GM18873 (cell line): ENCODE measurements around the gene TMEFF1.
"Not testable (repeated sequence)": the region's sequence is repeated elsewhere in the genome, so short reads cannot be mapped to it uniquely, and the experiment has no call there.

ENCODE experiments used
- ATAC-seq: cut with Tn5 transposase; IDR thresholded peaks from one replicate; pipeline ENCODE4 v1.9.1; 2021; ENCODE audit warnings: mild to moderate bottlenecking, moderate library complexity, moderate number of reproducible peaks; ENCODE audit not compliant: unreplicated experiment, low FRiP score

TMEFF1 gene

DNA sequence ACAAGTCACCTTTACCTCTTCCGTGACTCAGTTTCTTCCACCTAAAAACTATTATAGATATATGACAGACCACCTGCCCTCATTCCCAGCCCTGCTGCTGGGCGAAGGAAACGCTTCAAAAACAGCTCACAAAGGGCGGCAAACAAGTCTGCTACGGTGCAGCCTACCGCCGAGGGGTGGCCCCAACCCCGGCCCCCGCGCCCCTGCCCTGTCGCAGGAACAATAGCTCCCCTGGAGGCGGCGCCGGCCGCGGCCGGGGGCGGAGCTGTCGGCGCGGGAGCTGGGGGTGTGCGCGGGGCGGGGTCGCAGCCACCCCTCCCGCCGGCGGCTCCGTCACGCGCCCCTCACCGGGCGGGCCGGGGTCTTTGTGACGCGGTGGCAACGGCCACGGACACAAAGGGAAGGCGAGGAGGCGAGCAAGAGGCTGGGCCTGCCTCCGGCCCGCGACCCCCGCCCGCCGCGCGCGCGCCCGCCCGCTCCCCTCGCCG, at the start of gene TMEFF1:
Gene TMEFF1 (plus strand): TSS at position 362 of the 488 bp plus-strand sequence. CDS start 396 bp downstream, outside the sequence.
- ATAC-seq = no peak

DNA sequence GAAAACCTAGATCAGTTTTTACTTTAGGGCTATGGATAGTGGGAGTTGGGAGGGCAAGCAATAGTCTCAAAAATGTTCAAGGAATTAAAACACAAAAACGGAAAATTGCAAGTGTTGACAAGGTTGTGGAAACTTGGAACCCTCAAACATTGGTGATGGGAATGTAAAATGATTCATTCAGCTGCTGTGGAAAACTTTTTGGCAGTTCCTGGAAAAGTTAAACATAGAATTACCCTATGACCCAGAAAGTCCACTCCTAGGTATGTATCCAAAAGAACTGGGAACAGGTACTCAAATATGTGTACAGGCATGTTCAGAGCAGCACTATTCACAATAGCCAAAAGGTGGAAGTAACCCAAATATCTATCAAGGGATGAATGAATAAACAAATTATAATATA, 47.2 kb upstream of the TMEFF1 start:
- no peak for ATAC-seq

DNA sequence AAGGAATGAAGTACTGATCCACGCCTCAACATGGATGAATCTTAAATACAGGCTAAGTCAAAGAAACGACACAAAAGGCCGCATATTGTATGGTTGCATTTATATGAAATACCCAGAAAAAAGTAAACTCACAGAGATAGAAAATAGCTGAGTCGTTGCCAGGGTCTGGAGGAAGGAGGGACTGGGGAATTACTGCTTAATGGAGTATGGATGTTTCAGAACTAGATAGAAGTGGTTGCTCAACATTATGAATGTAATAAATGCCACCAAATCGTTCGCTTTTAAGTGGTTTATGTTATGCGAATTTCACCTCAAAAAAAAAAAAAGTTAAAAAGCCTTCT, 46.8 kb upstream of the TMEFF1 start:
- ATAC-seq = no peak

- no peak for ATAC-seq
Observed at GRCh38 chr9:100426530-100427365, 46.2 kb upstream of the TMEFF1 start, which contains the start of gene MSANTD3. MSANTD3 (plus strand) TSS chr9:100427143; CDS start chr9:100441939, 14,796 bp downstream.

GRCh38 chr9:100427366-100428263, 45.3 kb upstream of the TMEFF1 start:
- no peak for ATAC-seq

DNA sequence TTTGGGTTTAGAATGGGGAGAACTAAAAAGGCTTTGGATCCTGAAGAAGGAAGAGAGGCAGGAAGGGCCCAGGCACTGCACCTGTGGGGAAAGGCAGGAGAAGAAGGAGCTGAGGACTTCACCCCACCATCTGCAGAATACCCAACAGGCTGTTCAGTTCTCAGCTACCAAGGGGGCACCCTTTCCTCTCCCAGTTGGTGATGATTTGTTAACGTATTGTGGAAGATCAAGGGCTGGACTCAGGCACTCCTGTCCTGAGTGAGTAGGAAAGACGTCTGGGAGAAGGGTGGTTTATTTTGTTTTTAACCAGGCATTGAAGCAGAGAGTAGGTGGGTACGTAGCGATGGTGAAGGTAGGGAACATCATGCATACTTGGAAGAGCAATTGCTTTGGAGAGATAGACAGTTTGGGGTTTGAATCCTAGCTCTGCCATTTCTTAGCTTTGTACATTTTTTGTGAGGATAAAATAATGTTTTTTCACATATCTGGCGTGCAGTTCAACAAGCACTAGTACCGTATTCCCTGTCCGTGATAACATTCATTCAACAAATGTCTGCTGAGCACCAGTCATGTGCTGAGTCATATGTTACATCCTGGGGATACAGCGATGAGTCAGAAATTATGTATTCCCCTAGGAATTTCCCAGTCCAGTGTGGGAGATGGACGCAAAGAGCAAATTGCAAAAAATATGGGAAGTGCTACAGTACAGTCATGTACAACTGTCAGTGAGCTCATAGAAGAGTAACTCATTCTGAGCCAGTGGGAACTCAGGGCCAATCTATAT, 43.9 kb upstream of the TMEFF1 start:
- no peak for ATAC-seq

- no peak for ATAC-seq
Observed at GRCh38 chr9:100430286-100430940, 42.5 kb upstream of the TMEFF1 start.

DNA sequence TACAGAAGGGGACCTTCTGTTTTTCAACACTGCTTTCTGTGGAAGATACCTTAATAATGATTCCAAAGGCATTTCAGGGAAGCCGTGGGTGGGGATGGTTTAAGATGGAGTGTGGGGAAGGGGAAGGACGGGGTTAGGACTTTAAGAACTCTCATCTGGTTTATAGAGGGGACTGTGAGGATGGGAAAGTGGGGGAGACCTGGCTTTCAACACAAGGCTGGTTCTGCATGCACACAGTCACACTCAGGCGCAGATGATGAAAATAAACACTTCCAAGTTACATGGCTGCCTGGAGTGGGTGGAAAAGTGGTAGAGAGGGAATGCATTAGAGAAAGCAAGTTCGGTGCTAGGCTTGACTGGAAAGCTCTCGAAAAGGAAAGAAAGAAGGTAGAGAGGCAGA, 41.1 kb upstream of the TMEFF1 start:
- no peak for ATAC-seq

- no peak for ATAC-seq
Observed at GRCh38 chr9:100432736-100433135, 40.2 kb upstream of the TMEFF1 start.

DNA sequence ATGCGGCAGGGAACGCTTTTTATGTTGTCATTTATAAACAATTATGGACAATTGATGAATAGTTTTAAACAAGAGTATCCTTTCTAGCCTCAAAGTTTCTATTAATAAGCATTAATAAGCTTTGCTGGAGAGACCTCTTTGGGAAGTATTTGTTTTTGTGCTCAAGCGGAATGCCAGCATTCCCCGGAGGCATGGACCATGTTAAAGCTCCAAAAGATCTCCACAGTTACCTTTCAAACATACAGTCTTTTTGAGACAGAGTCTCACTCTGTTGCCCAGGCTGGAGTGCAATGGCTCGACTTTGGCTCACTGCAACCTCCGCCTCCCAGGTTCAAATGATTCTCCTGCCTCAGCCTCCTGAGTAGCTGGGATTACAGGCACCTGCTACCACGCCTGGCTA, 36.4 kb upstream of the TMEFF1 start:
- no peak for ATAC-seq

GRCh38 chr9:100437860-100438805, 34.8 kb upstream of the TMEFF1 start:
- ATAC-seq = no peak

- no peak for ATAC-seq
Observed at GRCh38 chr9:100440071-100440470, 32.9 kb upstream of the TMEFF1 start.

DNA sequence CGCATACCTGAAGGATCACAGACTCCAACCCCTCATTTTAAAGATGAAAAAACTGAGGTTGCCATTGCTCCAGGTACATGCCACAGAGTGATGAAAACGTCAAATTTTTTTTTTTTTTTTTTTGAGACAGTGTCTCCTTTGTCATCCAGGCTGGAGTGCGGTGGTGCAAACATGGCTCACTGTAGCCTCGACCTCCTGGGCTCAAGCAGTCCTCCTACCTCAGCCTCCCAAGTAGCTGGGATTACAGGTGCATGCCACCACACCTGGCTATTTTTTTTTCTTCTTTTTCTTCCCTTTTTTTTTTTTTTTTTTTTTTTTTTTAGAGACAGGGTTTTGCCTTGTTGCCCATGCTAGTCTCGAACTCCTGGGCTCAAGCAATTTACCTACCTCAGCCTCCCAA, 32.5 kb upstream of the TMEFF1 start:
- not testable (repeated sequence) for ATAC-seq

DNA sequence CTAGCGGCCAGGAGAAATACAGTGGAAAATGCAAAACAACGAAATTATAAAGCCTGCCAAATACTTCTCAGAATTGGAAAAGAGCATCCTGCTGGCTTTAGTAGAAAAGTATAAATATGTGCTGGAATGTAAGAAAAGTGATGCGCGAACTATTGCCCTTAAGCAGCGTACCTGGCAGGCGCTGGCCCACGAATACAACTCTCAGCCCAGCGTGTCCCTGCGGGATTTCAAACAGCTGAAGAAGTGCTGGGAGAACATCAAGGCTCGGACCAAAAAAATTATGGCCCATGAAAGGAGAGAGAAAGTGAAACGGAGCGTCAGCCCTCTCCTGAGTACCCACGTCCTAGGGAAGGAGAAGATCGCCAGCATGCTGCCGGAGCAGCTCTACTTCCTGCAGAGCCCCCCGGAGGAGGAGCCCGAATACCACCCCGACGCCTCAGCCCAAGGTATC, 31.0 kb upstream of the TMEFF1 start:
- no peak for ATAC-seq

DNA sequence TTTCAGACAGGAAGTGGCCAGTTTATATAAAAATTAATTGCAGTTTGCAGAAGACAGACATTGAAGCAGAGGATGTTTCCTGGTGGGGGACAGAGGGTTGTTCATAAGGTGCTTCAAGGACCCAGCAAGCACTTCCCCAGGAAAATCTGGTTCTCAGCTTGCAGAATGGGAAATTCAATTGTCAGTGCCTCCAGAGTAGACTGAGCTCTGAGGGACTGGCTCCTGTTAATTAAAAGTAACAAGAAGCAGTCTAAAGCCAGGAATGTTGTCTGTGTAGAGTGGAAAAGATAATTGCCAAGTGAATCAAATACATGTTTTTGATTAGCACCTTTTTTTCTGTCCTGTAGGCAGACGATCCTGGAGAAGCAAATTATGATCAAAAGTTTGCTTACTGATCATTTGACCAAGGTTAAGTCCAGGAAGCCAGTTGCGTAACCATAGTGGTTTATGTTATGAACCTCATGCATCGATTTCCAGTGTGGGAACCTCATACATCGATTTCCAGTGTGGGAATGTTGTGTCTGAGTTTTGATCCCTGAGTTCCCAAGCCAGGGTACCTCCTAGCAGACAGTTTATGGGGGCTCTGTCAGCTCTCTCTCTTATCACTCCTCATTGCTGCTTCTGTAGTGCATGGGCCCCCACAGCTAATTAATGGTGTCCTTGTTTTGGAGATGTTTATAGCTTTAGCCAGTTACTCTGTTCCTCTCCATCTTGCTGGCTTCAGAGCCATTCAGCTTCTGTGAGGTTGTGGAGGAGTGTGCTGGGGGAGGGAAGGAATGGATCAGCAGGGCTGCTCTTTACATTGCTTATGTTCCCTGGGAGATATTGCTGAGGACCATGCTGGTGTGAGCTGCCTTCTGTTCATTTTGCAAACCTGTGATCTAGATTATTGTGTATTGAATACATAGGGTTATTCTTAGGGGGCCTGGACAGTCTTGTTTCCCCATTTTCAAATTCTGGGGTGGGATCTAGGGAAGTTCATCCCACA, 28.9 kb upstream of the TMEFF1 start:
- ATAC-seq = no peak

DNA sequence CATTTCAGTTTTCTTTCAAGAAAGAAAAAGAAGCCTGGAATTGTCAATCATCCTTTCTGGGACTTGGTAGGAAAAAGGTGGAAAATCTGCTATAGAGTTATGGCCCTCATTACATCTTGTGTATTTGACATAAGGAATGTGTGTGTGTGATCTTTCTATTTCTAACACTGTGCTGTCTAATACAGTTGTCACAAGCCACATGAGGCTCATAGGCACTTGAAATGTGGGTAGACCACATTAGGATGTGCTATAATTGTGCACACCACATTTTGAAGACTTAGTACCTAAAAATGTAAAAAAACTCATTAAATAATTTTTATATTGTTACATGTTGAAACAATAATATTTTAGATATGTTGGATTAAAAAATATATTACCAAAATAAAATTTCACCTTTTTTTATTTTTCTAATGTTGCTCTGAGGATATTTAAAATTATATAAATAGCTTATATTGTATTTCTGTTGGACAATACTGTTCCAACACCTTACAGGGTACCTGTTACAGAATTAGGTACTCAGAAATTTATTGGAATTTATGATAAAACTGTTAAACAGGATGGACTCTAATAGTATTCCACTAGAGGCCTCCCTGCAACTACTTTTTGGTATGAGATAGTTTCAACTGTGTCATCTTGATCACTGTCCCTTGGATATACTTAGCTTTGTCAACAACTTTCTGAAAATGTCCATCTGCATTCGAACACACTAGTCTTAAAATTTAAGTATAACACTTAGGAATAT, 27.6 kb upstream of the TMEFF1 start:
- no peak for ATAC-seq
